Transverse colon (tissue), 4 donors: ENCODE measurements around the gene GNB1. TPM values are rescaled to one million over a fixed set of nuclear protein-coding genes. Genes with fewer than 3 reads are reported as not detected.
A peak's percentile ranks its signal among the peaks of the same experiment; 100 is the strongest.
"Not testable (repeated sequence)": the region's sequence is repeated elsewhere in the genome, so short reads cannot be mapped to it uniquely, and the experiment has no call there.

Experiments used
- DNase-seq: peaks from one replicate; pipeline ENCODE4 v3.0.0-alpha.2; 2019
- H3K27ac ChIP-seq, 4 donors: fragments of 200-600 bp; sonication (generic); 2 replicates each; pipeline ENCODE4 v1.5.1; 2016 to 2018; ENCODE audit warnings: inconsistent platforms in 4 of 4
- H3K27me3 ChIP-seq: fragments of 200-600 bp; sonication (generic); 2 replicates; pipeline ENCODE4 v1.5.1; 2017; ENCODE audit warnings: inconsistent platforms
- H3K36me3 ChIP-seq, 4 donors: fragments of 200-600 bp; sonication (generic); 2 replicates each; pipeline ENCODE4 v1.5.1; 2017 to 2019; ENCODE audit warnings: inconsistent platforms in 4 of 4
- H3K4me1 ChIP-seq, 4 donors: fragments of 200-600 bp; sonication (generic); 2 replicates each; pipeline ENCODE4 v1.5.1; 2017 to 2020; ENCODE audit warnings: inconsistent platforms in 4 of 4
- H3K4me3 ChIP-seq, 4 donors: fragments of 200-600 bp; sonication (generic); 1 replicate in 1 of 4; 2 replicates in 3 of 4; pipeline versions ENCODE4 v1.5.1 to v1.6.1; 2017 to 2019; ENCODE audit warnings: inconsistent platforms in 4 of 4
- H3K9me3 ChIP-seq, 2 donors: fragments of 200-600 bp; sonication (generic); 2 replicates each; pipeline ENCODE4 v1.5.1; 2017 to 2019; ENCODE audit warnings: inconsistent platforms in 2 of 2
- EP300 ChIP-seq: sonication (generic); formaldehyde crosslinking; IDR thresholded peaks from one replicate; pipeline ENCODE4 v1.6.1; 2017; ENCODE audit warnings: antibody characterized with exemption, low read depth
- POLR2A ChIP-seq: fragments of 450-650 bp; IDR thresholded peaks from one replicate; pipeline ENCODE4 v1.6.1; 2016; ENCODE audit warnings: antibody characterized with exemption, mild to moderate bottlenecking, moderate library complexity
- POLR2AphosphoS5 ChIP-seq, 3 donors: sonication (generic); formaldehyde crosslinking; IDR thresholded peaks; one replicate each; pipeline ENCODE4 v1.6.1; 2016; ENCODE audit warnings: antibody characterized with exemption in 3 of 3
- WGBS, 2 donors: methylation state at CpG; one replicate each; pipeline ENCODE4 v1.1.5; 2018; ENCODE audit warnings: low coverage in 1 of 2; 5-methylcytosine and 5-hydroxymethylcytosine counted together
- in situ Hi-C, 4 donors: fragments of 200-750 bp; cut with MboI; loops; one replicate each; pipeline versions ENCODE4 v1.15.0 to v1.15.1; 2017; ENCODE audit warnings: low sequenced_read_pairs in 3 of 4, low pct_ligation_motif_present in 1 of 4, low pct_unique_long_range_greater_than_20kb in 1 of 4
- intact Hi-C: fragments of 100-400 bp; cut with DNase I; formaldehyde crosslinking; loops from one replicate; pipeline ENCODE4 v1.15.1; 2023; ENCODE audit warnings: low total_unique reads
- total RNA-seq, 4 donors: library from RNA; depleted of rRNA; stranded (reverse); fragments of >200 nt; gene quantifications; one replicate each; pipeline ENCODE4 v1.1.0, GENCODE V29; 2016
- TF ChIP-seq, protein P1 (sequence below), 5 experiments: fragments of 200-600 bp in 3 of 5; fragments of 450-650 bp in 2 of 5; sonication (generic) in 3 of 5; IDR thresholded peaks; 1 replicate in 2 of 5; 2 replicates in 3 of 5; pipeline ENCODE4 v1.5.1; 2016 to 2017; ENCODE audit warnings: antibody characterized with exemption in 5 of 5, inconsistent platforms in 3 of 5, mild to moderate bottlenecking in 2 of 5, moderate library complexity in 1 of 5

GNB1 gene
- total RNA-seq, 4 donors from 2014 or later = 123 to 191 (median 174) TPM

DNA sequence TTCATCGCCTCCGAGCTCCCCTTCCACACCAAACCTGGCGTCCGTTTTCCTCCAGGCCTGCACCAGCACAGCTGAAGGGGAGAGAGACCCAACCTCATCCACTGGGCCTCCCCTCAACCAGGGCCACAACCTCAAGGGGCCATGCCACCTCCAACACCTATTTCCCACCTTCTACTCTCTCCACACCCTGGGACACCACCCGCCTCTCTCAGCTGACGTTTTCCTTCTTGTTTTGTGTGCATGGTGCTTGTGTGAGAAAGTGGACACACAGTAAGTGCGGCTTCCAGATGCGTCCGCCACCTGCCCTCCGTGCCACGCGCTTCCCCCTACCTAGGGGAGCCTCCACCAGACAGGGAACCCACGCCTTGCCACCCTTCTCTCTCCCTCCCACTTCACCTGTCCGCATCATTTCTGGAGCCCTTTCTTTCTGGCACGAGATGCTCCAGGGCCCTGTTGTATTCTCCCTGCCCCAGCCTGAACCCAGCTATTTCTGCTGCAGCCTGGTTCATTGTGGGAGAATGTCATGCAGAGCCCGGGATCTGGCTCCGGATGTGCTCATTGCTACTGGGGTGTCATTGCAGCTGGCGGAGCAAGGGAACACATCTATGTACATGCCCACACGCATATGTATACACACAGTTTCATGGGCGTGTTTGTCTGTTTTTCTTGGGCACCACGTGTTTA lies 1.3 kb upstream of the GNB1 start:
- WGBS, 2 donors = 48 to 77% methylated on average over 9 to 21 of the region's 21 CpGs
- TF ChIP-seq POLR2A (peak; percentile 30), POLR2AphosphoS5 (IDR thresholded peaks at IDR 0.05) (peak in 1 of 3 donors; percentile 9), EP300 (no peak)
- in situ Hi-C loops = loop anchor here in 1 of 4 donors (25.0 kb wide), 1 partner anchor 130 kb away; no protein-coding TSS in a partner anchor
- H3K27ac ChIP-seq = peak overlapping the region; percentile 93 to 99 (median 97)
- H3K4me3 ChIP-seq = peak overlapping the region; percentile 79 to 99 (median 91)
- no peaks in the 10 kb centered on the region for H3K27me3 ChIP-seq
- intact Hi-C loops = no loop called here
- peaks cover 46 to 69% (median 65%) of the 10 kb centered on the region in 4 donors for H3K4me1 ChIP-seq
- H3K9me3 ChIP-seq = no peaks in the 10 kb centered on the region
- DNase-seq = no peak
- H3K36me3 ChIP-seq = no peaks in the 10 kb centered on the region

DNA sequence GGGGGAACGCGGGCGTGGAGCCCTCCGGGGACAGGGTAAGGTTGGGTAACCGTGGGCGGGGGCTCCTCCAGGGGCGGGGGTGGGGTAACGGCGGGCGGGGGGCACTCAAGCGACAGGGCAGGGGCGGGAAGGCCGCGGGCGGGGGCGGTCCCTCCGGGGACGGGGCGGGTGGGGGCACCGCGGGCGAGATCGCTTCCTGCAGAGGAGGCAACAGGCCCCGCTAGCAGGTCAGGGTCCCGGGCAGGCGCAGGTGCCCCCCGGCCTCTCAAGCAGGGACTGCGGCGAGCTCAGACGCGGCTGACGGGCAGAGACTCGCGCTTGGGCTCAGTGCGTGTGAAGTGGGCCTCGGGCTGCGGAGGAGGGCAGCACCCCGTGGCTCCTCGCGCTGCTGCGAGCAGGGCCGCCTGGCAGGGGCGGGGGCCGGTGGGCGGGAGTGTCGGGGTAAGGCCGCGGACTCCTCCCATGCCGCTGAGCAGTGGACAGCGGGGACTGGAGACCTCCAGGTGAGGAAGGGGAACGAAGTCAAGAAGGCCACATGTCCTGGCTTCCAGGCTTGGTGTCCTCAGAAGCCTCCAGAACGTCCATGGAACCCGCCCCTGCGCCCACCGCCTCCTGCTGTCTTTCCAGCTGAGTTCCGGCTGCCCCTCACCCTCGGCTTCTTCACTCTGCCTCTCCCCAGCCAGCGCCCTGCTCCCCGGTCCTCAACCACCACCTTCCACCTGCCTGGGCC lies 627 bp upstream of the GNB1 start:
- no peak for TF ChIP-seq EP300
- peak; percentile 79 for TF ChIP-seq POLR2A
- TF ChIP-seq, protein P1, sequence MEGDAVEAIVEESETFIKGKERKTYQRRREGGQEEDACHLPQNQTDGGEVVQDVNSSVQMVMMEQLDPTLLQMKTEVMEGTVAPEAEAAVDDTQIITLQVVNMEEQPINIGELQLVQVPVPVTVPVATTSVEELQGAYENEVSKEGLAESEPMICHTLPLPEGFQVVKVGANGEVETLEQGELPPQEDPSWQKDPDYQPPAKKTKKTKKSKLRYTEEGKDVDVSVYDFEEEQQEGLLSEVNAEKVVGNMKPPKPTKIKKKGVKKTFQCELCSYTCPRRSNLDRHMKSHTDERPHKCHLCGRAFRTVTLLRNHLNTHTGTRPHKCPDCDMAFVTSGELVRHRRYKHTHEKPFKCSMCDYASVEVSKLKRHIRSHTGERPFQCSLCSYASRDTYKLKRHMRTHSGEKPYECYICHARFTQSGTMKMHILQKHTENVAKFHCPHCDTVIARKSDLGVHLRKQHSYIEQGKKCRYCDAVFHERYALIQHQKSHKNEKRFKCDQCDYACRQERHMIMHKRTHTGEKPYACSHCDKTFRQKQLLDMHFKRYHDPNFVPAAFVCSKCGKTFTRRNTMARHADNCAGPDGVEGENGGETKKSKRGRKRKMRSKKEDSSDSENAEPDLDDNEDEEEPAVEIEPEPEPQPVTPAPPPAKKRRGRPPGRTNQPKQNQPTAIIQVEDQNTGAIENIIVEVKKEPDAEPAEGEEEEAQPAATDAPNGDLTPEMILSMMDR (IDR thresholded peaks at IDR 0.05) = no peak
- peak; percentile 58 to 83 (median 76) for TF ChIP-seq POLR2AphosphoS5 (IDR thresholded peaks at IDR 0.05)
- Histone ChIP-seq H3K27me3 (no peaks in the 10 kb centered on the region), H3K9me3 (no peaks in the 10 kb centered on the region), H3K36me3 (no peaks in the 10 kb centered on the region), H3K4me1 (peaks cover 46 to 76% (median 72%) of the 10 kb centered on the region in 4 donors), H3K4me3 (peak overlapping the region; percentile 79 to 99 (median 91)), H3K27ac (peak overlapping the region; percentile 93 to 99 (median 97))
- 2% methylated on average over 48 of the region's 59 CpGs; no CpG with 5 or more reads in 1 of the 2 donors for WGBS, 2 donors
- intact Hi-C loops = no loop called here
- DNase-seq = peak; percentile 83
- in situ Hi-C loops = loop anchor here in 1 of 4 donors (25.0 kb wide), 1 partner anchor 129 kb away; no protein-coding TSS in a partner anchor

GRCh38 chr1:1889847-1890505 lies 911 bp downstream of the GNB1 start:
- H3K4me3 ChIP-seq = peak overlapping the region; percentile 71 to 99 (median 91)
- TF ChIP-seq POLR2A = no peak
- TF ChIP-seq POLR2AphosphoS5 (IDR thresholded peaks at IDR 0.05) = no peak
- TF ChIP-seq EP300 = no peak
- TF ChIP-seq, protein P1 (IDR thresholded peaks at IDR 0.05) = no peak
- peaks cover 39 to 68% (median 68%) of the 10 kb centered on the region in 4 donors for H3K4me1 ChIP-seq
- peak; percentile 52 for DNase-seq
- in situ Hi-C loops (loop anchor here in 1 of 4 donors (25.0 kb wide), 1 partner anchor 128 kb away; no protein-coding TSS in a partner anchor), intact Hi-C loops (no loop called here)
- peak overlapping the region; percentile 93 to 99 (median 97) for H3K27ac ChIP-seq
- H3K27me3 ChIP-seq = no peaks in the 10 kb centered on the region
- WGBS, 2 donors = 1% methylated on average over 80 of the region's 88 CpGs; no CpG with 5 or more reads in 1 of the 2 donors
- no peaks in the 10 kb centered on the region for H3K36me3 ChIP-seq
- no peaks in the 10 kb centered on the region for H3K9me3 ChIP-seq

DNA sequence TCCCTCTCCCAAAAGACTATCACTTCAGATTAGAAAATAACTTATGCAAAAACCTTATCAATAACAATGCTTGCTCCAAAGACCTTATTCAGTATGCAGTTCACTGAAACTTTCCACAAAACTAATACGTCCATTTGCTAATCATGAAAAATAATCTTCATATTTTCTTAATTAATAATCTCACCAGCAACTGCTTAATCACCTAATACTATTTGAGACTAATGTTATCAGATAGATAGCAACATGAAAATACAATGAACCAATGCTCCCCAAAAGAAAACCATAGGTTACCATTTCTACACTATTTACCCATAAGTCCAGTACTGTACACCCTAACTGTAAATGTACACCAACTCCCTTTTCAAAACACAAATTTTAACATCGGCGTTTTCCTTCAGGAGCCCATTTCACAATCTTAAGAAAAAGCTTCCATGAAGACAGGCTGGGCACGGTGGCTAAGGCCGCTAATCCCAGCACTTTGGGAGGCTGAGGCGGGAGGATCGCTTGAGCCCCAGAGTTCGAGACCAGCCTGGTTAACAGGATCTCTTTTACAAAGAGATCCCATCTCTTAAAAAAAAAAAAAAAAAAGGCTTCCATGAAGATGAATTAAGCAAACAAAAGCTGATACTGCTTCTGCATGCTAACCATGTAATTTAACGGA lies 1.7 kb downstream of the GNB1 start:
- H3K4me1 ChIP-seq = peaks cover 35 to 68% (median 64%) of the 10 kb centered on the region in 4 donors
- WGBS, 2 donors = 23 to 26% methylated on average over 4 to 9 of the region's 9 CpGs
- TF ChIP-seq POLR2AphosphoS5 (IDR thresholded peaks at IDR 0.05) = no peak
- TF ChIP-seq POLR2A = no peak
- TF ChIP-seq, protein P1 (IDR thresholded peaks at IDR 0.05) = no peak
- no peak for TF ChIP-seq EP300
- no peak for DNase-seq
- no peaks in the 10 kb centered on the region for H3K36me3 ChIP-seq
- intact Hi-C loops = no loop called here
- peak overlapping the region; percentile 71 to 99 (median 91) for H3K4me3 ChIP-seq
- in situ Hi-C loops = loop anchor here in 1 of 4 donors (25.0 kb wide), 1 partner anchor 127 kb away; no protein-coding TSS in a partner anchor
- H3K9me3 ChIP-seq = no peaks in the 10 kb centered on the region
- H3K27me3 ChIP-seq = no peaks in the 10 kb centered on the region
- peak overlapping the region; percentile 93 to 99 (median 97) for H3K27ac ChIP-seq

- H3K27me3 ChIP-seq, H3K36me3 ChIP-seq, H3K4me3 ChIP-seq, DNase-seq, intact Hi-C loops, H3K9me3 ChIP-seq: not testable (repeated sequence)
- WGBS, 2 donors = 75 to 77% methylated on average over 5 to 11 of the region's 11 CpGs
- Histone ChIP-seq H3K4me1 (peaks cover 34 to 83% (median 72%) of the 10 kb centered on the region in 4 donors), H3K27ac (peak overlapping the region in 1 of 4 donors; percentile 25)
- in situ Hi-C loops = loop anchor here in 1 of 4 donors (25.0 kb wide), 1 partner anchor 122 kb away; no protein-coding TSS in a partner anchor
Observed at GRCh38 chr1:1883890-1884289, 7.0 kb downstream of the GNB1 start.
